Mammary epithelial cell (primary cell): ENCODE results near the gene GIT1.

ENCODE experiments used
- EZH2 ChIP-seq: IDR thresholded peaks from 2 replicates; pipeline ENCODE4 v1.6.1; 2012; ENCODE audit warnings: low read length, inconsistent platforms, borderline replicate concordance
- TF ChIP-seq, protein P1 (sequence below), 2 donors: IDR thresholded peaks in 1 of 2; conservative IDR thresholded peaks in 1 of 2; 2 replicates each; pipeline ENCODE4 v1.5.1; 2011 to 2012; ENCODE audit warnings: inconsistent platforms in 2 of 2, low read length in 2 of 2, mild to moderate bottlenecking in 2 of 2, control low read depth in 1 of 2, low read depth in 1 of 2; ENCODE audit not compliant: insufficient read depth in 1 of 2; ENCODE audit errors: extremely low read depth in 1 of 2

DNA sequence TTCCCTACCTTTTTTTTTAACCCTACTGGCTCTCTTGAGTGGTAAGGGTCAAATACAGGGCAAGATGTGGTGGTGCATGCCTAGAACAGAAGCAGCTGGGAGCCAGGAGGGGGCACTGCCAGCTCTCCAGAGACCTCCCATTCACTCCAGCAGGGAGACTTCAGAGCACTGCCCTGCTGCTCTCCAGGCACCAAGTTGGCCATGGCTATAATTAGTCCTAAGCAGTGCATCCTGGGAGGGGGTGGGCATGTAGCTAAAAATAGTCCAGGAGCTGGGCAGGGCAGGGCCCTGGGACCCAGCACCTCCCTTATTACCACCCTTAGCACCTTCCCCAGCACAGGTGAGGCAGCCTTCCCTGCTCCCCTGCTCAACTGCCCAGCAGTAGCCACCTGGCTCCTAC is 29.8 kb upstream of the GIT1 start:
- TF ChIP-seq, protein P1, sequence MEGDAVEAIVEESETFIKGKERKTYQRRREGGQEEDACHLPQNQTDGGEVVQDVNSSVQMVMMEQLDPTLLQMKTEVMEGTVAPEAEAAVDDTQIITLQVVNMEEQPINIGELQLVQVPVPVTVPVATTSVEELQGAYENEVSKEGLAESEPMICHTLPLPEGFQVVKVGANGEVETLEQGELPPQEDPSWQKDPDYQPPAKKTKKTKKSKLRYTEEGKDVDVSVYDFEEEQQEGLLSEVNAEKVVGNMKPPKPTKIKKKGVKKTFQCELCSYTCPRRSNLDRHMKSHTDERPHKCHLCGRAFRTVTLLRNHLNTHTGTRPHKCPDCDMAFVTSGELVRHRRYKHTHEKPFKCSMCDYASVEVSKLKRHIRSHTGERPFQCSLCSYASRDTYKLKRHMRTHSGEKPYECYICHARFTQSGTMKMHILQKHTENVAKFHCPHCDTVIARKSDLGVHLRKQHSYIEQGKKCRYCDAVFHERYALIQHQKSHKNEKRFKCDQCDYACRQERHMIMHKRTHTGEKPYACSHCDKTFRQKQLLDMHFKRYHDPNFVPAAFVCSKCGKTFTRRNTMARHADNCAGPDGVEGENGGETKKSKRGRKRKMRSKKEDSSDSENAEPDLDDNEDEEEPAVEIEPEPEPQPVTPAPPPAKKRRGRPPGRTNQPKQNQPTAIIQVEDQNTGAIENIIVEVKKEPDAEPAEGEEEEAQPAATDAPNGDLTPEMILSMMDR (conservative IDR thresholded peaks at IDR 0.05 in 1 of 2, IDR thresholded peaks at IDR 0.05 in 1 of 2; ENCODE audit: extremely low read depth in 1 of 2, insufficient read depth in 1 of 2, low read depth in 1 of 2, low read length in 2 of 2) = peak; percentile 21 to 44
- TF ChIP-seq EZH2 = no peak
